AG09309 (cell line): ENCODE results near the gene PLEKHM3.
A peak's percentile ranks its signal among the peaks of the same experiment; 100 is the strongest.

ENCODE experiments used
- DNase-seq: peaks from one replicate; pipeline ENCODE4 v3.0.0-alpha.2; 2010; ENCODE audit warnings: low read depth
- H3K4me3 ChIP-seq: 2 replicates; pipeline ENCODE4 v1.5.1; 2011; ENCODE audit warnings: mild to moderate bottlenecking, low read depth, low read length, moderate library complexity; ENCODE audit not compliant: control insufficient read depth
- CTCF ChIP-seq: IDR thresholded peaks from 2 replicates; pipeline ENCODE4 v1.5.1; 2011; ENCODE audit warnings: mild to moderate bottlenecking, low read depth, low read length, inconsistent platforms; ENCODE audit not compliant: insufficient read depth, control insufficient read depth; ENCODE audit errors: missing control alignments

PLEKHM3 gene

DNA sequence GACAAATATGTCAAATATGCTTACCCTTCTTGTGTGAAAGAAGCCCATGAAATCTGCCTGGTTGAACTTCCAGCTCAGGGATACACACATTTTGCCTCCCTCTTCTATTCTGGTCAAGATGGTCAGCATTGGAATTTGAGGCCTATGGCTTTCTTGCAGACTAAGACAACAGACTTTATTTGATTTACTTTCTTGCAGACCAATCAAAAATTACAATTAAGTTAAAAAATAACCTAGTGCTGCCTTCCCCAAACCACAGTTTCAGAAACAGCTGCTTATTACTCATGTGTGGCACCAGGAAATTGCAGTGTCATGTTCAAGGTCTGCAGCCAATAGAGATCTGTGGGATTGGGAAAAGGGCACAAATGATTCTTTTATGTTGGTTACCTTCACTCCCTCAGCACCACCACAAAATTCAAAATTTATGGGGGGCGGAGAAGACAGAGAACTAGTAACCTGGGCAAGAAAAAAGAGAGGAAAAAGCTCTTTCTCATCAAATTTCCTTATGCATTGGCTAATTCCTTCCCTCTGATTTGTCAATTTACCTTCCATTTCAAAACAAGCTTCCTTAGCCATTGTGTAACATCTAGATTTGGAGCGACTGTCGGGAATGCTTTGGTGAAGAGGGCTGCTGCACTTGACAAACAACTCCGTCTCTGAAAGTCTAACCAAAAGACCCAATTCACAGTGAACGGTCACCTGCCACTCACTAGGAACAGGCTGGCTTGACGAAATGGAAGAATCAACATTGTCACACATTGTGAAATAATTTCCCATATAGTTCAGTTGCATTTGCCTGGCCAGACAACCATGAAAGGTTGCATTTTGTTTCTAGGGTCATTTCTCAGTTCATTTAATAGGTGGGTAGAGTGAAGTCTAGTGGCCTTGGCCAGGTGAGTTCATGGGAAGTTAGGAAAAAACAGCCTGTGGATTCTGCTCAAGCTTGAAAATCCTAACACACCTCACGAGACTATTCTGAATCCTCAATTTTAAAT lies 155.2 kb downstream of the PLEKHM3 start:
- no peak for TF ChIP-seq CTCF
- no peak overlapping the region for H3K4me3 ChIP-seq
- peak; percentile 80 for DNase-seq

DNA sequence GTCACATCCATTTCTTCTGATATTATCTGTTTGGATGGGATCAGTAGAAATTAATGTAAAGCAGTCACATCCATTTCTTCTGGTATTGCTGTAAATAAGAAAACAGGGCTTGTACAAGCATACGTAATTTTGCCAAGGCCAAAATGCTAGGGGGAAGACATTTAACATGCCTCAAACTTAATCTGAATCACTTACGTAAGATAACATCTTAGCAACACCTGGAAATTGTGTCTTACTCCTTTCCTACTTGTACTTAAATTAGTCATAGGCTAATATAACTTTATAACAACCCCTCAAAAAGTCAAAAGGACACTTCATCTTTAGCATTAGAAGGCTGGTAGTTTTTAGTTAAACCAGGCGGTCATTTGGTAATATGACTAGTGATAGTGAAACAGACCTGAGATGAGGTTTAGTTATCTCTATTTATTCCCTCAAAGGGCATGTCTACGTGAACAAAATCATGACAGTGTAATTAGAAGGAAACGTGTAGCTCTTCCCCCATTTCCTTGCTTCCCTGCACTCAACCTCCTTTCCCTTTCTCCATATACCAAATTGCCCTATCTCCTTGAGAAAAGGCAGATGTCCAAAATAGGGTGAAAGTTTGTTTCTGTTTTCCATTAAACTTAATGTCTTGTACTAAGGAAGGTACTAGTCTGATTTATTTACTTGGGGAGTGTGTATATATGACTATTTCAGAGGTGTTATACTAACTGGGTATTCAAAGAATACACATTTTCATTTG lies 156.3 kb downstream of the PLEKHM3 start:
- TF ChIP-seq CTCF, result no peak
- no peak overlapping the region for H3K4me3 ChIP-seq
- DNase-seq, result no peak

GRCh38 chr2:207867905-207868304 lies 157.4 kb downstream of the PLEKHM3 start:
- no peak for TF ChIP-seq CTCF

DNA sequence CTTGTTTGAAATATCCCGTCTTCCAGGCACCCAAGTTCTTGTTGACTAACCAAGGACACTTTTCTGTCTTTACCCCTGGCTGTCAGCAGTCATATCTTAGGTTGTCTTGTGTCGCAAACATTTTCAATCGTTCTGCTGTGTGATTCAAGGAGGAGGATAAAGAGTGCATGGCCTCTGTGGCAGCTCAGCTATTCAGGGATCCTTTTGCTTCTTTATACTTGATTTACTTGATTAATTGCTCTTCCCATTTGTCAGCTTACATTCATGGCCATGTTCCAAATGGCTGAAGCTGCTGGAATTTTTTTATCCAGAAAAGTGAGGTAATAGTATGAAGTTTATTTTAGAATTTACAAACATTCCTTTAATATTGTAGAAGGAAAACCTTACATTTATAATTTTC lies 158.3 kb downstream of the PLEKHM3 start:
- no peak overlapping the region for H3K4me3 ChIP-seq
- TF ChIP-seq CTCF, result no peak
- DNase-seq, result no peak

More at GRCh38 chr2:207867905-207868304, 157.4 kb downstream of the PLEKHM3 start:
- DNase-seq, result no peak
- H3K4me3 ChIP-seq, result no peak overlapping the region

DNA sequence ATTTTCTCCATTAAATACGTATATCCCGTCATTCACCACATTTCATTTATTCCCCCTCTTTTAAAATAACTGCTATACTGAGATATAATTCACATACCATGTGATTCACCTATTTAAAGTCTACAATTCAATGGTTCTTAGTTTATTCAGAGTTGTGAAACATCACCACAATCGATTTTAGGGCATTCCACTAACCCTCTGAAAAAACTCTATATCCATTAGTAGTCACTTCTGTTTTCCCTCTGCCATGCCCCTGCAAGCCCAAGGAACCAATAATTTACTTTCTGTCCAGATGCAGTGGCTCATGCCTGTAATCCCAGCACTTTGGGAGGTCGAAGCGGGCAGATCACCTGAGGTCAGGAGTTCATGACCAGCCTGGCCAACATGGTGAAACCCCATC lies 160.1 kb downstream of the PLEKHM3 start:
- DNase-seq, result no peak
- TF ChIP-seq CTCF, result no peak
- no peak overlapping the region for H3K4me3 ChIP-seq

DNA sequence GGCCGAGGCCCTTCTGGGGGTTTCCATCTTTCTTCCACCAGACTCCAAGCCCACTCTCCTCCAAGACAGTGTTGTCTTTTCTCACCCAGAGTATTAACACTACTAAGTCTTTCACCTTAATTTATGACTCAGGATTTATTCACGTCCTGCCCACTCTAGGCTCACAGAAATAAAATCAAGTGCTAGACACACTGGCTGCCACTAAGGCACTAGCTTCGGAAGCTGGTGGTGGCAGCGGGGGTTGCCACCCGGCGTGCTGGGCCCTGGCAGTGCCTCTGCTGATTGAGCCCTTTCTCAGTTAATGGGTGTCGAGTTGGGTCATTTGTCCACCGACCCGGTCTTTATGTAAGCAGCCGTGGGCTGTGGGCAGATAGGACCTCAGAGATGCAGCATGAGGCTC lies 162.0 kb downstream of the PLEKHM3 start:
- no peak for TF ChIP-seq CTCF
- H3K4me3 ChIP-seq, result no peak overlapping the region
- DNase-seq, result no peak
